SK-N-SH (cell line): ENCODE data around the gene ARSJ. TPM values are rescaled to one million over a fixed set of nuclear protein-coding genes. Genes with fewer than 3 reads are reported as not detected.

ENCODE experiments used
- CTCF ChIA-PET: fragments of 300-600, 350-600 bp; formaldehyde crosslinking; extraction: SDS; loops from one replicate; lab custom pipeline; 2021; lab: Yijun Ruan, JAX
- POLR2A ChIA-PET: fragments of 350-600 bp; sonication (Branson Sonifier 250); formaldehyde crosslinking; extraction: SDS; loops from one replicate; lab custom pipeline; 2020; ENCODE audit warnings: antibody characterized with exemption, inconsistent platforms; lab: Yijun Ruan, JAX
- DNase-seq: peaks from one replicate; pipeline ENCODE4 v3.0.0; 2012
- H2AFZ ChIP-seq: fragments of 200-600 bp; sonication (generic); 2 replicates; pipeline ENCODE4 v1.8.1; 2016; ENCODE audit warnings: antibody characterized with exemption, mild to moderate bottlenecking, low read depth
- H3F3A ChIP-seq: fragments of 200-600 bp; sonication (generic); replicated peaks from 2 replicates; pipeline ENCODE3; 2016; ENCODE audit warnings: antibody characterized with exemption, mild to moderate bottlenecking; ENCODE audit not compliant: insufficient read depth
- H3K27ac ChIP-seq, 2 experiments: fragments of 200-500 bp in 1 of 2; fragments of 200-600 bp in 1 of 2; sonication (Bioruptor generic) in 1 of 2; sonication (generic), shearing (Covaris generic) in 1 of 2; 2 replicates each; pipeline versions ENCODE4 v1.5.1 to v1.6.1; 2014 to 2016; ENCODE audit warnings: low read depth in 2 of 2, inconsistent platforms in 1 of 2, low read length in 1 of 2, mild to moderate bottlenecking in 1 of 2, mixed read lengths in 1 of 2
- H3K27me3 ChIP-seq: fragments of 200-600 bp; sonication (generic), shearing (Covaris generic); 2 replicates; pipeline ENCODE4 v1.6.1; 2016; ENCODE audit warnings: mixed run types; ENCODE audit not compliant: insufficient read depth
- H3K36me3 ChIP-seq, 2 experiments: fragments of 200-500 bp in 1 of 2; fragments of 200-600 bp in 1 of 2; sonication (Bioruptor generic) in 1 of 2; sonication (generic) in 1 of 2; replicated peaks in 1 of 2; 2 replicates each; pipeline versions ENCODE3 to v1.5.1; 2014 to 2016; ENCODE audit warnings: low read length in 1 of 2, mild to moderate bottlenecking in 1 of 2; ENCODE audit not compliant: insufficient read depth in 2 of 2, control insufficient read depth in 1 of 2
- H3K4me1 ChIP-seq, 2 experiments: fragments of 200-500 bp in 1 of 2; fragments of 200-600 bp in 1 of 2; sonication (Bioruptor generic) in 1 of 2; sonication (generic), shearing (Covaris generic) in 1 of 2; 2 replicates each; pipeline versions ENCODE4 v1.5.1 to v1.6.1; 2014 to 2016; ENCODE audit warnings: low read depth in 1 of 2, low read length in 1 of 2, mixed run types in 1 of 2; ENCODE audit not compliant: insufficient read depth in 2 of 2, control insufficient read depth in 1 of 2
- H3K4me2 ChIP-seq: fragments of 200-600 bp; sonication (generic), shearing (Covaris generic); 2 replicates; pipeline ENCODE4 v1.6.1; 2017; ENCODE audit warnings: mixed run types
- H3K4me3 ChIP-seq, 2 experiments: fragments of 200-500 bp in 1 of 2; fragments of 200-600 bp in 1 of 2; sonication (Bioruptor generic) in 1 of 2; sonication (generic), shearing (Covaris generic) in 1 of 2; 2 replicates each; pipeline versions ENCODE4 v1.5.1 to v1.8.1; 2014 to 2016; ENCODE audit warnings: low read depth in 2 of 2, inconsistent platforms in 1 of 2, low read length in 1 of 2, mild to moderate bottlenecking in 1 of 2, mixed read lengths in 1 of 2, moderate library complexity in 1 of 2
- H3K79me2 ChIP-seq: fragments of 200-600 bp; sonication (generic); 2 replicates; pipeline ENCODE4 v1.8.1; 2017; ENCODE audit warnings: mild to moderate bottlenecking; ENCODE audit not compliant: insufficient read depth
- H3K9ac ChIP-seq: fragments of 200-600 bp; sonication (generic); 2 replicates; pipeline ENCODE4 v1.6.1; 2017; ENCODE audit warnings: mixed run types
- H3K9me2 ChIP-seq: fragments of 200-600 bp; sonication (generic); 2 replicates; pipeline ENCODE4 v1.6.1; 2017; ENCODE audit warnings: mixed run types
- H3K9me3 ChIP-seq: fragments of 200-600 bp; sonication (generic); 2 replicates; pipeline ENCODE4 v1.6.1; 2017; ENCODE audit warnings: mixed run types, mild to moderate bottlenecking, moderate library complexity
- H4K20me1 ChIP-seq: fragments of 200-600 bp; sonication (generic); 2 replicates; pipeline ENCODE4 v1.6.1; 2017; ENCODE audit warnings: mild to moderate bottlenecking, mixed run types; ENCODE audit not compliant: insufficient read depth
- CHD2 ChIP-seq: fragments of 150-350 bp; IDR thresholded peaks from 2 replicates; pipeline ENCODE4 v1.6.1; 2018; ENCODE audit warnings: low read length; ENCODE audit not compliant: partially characterized antibody
- ELF1 ChIP-seq: IDR thresholded peaks from 2 replicates; pipeline ENCODE4 v1.4.0; 2012
- EP300 ChIP-seq, 2 experiments: IDR thresholded peaks; 2 replicates each; pipeline versions ENCODE4 v1.4.0 to v1.6.1; 2012; ENCODE audit warnings: borderline replicate concordance in 1 of 2, low read depth in 1 of 2, low read length in 1 of 2
- FOSL2 ChIP-seq: IDR thresholded peaks from 2 replicates; pipeline ENCODE4 v1.4.0; 2012; ENCODE audit warnings: low read depth, mild to moderate bottlenecking, moderate library complexity, borderline replicate concordance
- FOXJ3 ChIP-seq: sonication (generic); formaldehyde crosslinking; IDR thresholded peaks from 2 replicates; pipeline ENCODE4 v1.5.1; 2020; ENCODE audit warnings: mild to moderate bottlenecking, missing genetic modification reagents
- FOXM1 ChIP-seq: IDR thresholded peaks from 2 replicates; pipeline ENCODE4 v1.4.0; 2012; ENCODE audit warnings: low read depth, mild to moderate bottlenecking
- GATA2 ChIP-seq: sonication (generic); formaldehyde crosslinking; IDR thresholded peaks from 2 replicates; pipeline ENCODE4 v1.5.0; 2020; ENCODE audit warnings: mild to moderate bottlenecking, missing genetic modification reagents
- JUND ChIP-seq: IDR thresholded peaks from 2 replicates; pipeline ENCODE4 v1.4.0; 2012
- MXI1 ChIP-seq: IDR thresholded peaks from 2 replicates; pipeline ENCODE4 v1.6.1; 2012; ENCODE audit warnings: mild to moderate bottlenecking, low read depth, low read length, improper control_type of control experiment
- NFIC ChIP-seq: IDR thresholded peaks from 2 replicates; pipeline ENCODE4 v1.4.0; 2012; ENCODE audit warnings: borderline replicate concordance
- RAD21 ChIP-seq: IDR thresholded peaks from 2 replicates; pipeline ENCODE4 v1.6.1; 2012; ENCODE audit warnings: mild to moderate bottlenecking, low read length
- RCOR1 ChIP-seq: fragments of 150-350 bp; IDR thresholded peaks from 2 replicates; pipeline ENCODE4 v1.6.1; 2017; ENCODE audit warnings: antibody characterized with exemption, low read length
- RFX5 ChIP-seq: IDR thresholded peaks from 2 replicates; pipeline ENCODE4 v1.6.1; 2012; ENCODE audit warnings: mild to moderate bottlenecking, improper control_type of control experiment, low read length
- RXRA ChIP-seq: IDR thresholded peaks from 2 replicates; pipeline ENCODE4 v1.4.0; 2012; ENCODE audit warnings: low read depth, mild to moderate bottlenecking, borderline replicate concordance
- SIN3A ChIP-seq: IDR thresholded peaks from 2 replicates; pipeline ENCODE4 v1.6.1; 2012; ENCODE audit warnings: low read depth, mild to moderate bottlenecking, low read length, moderate library complexity, borderline replicate concordance
- SMC3 ChIP-seq: IDR thresholded peaks from 2 replicates; pipeline ENCODE4 v1.6.1; 2012; ENCODE audit warnings: low read depth, low read length, improper control_type of control experiment
- TEAD4 ChIP-seq: IDR thresholded peaks from 2 replicates; pipeline ENCODE4 v1.4.0; 2012; ENCODE audit warnings: mild to moderate bottlenecking, borderline replicate concordance; ENCODE audit not compliant: insufficient read depth
- WGBS: methylation state at CpG from one replicate; pipeline ENCODE4 v1.1.6; 2017; ENCODE audit warnings: low lambda C conversion rate; 5-methylcytosine and 5-hydroxymethylcytosine counted together
- polyA plus RNA-seq, 3 experiments: library from polyadenylated mRNA; depleted of rRNA; stranded (reverse); fragments of >200 nt; gene quantifications; 2 replicates each; pipeline ENCODE4 v1.2.3, GENCODE V29; 2012
- TF ChIP-seq, protein P1 (sequence below): IDR thresholded peaks from 2 replicates; pipeline ENCODE4 v1.6.1; 2012; ENCODE audit warnings: mild to moderate bottlenecking, low read depth, low read length, moderate library complexity
- TF ChIP-seq, protein P2 (sequence below): IDR thresholded peaks from 2 replicates; pipeline ENCODE4; 2012
- TF ChIP-seq, protein P3 (sequence below): fragments of 150-350 bp; IDR thresholded peaks from 2 replicates; pipeline ENCODE4 v1.6.1; 2016; ENCODE audit warnings: mild to moderate bottlenecking, low read depth, low read length
- TF ChIP-seq, protein P4 (sequence below): fragments of 200-600 bp; sonication (generic); IDR thresholded peaks from 2 replicates; pipeline ENCODE4 v1.6.1; 2017; ENCODE audit warnings: antibody characterized with exemption, mild to moderate bottlenecking, moderate library complexity
- TF ChIP-seq, protein P5 (sequence below): IDR thresholded peaks from 2 replicates; pipeline ENCODE4 v1.4.0; 2012; ENCODE audit warnings: low read depth
- TF ChIP-seq, protein P6 (sequence below): IDR thresholded peaks from 2 replicates; pipeline ENCODE4 v1.4.0; 2012; ENCODE audit warnings: low read depth, borderline replicate concordance

The ARSJ gene
- polyA plus RNA-seq, 1 of the 3 experiments (the other 2 are of a cell fraction) = 30.4 TPM

DNA sequence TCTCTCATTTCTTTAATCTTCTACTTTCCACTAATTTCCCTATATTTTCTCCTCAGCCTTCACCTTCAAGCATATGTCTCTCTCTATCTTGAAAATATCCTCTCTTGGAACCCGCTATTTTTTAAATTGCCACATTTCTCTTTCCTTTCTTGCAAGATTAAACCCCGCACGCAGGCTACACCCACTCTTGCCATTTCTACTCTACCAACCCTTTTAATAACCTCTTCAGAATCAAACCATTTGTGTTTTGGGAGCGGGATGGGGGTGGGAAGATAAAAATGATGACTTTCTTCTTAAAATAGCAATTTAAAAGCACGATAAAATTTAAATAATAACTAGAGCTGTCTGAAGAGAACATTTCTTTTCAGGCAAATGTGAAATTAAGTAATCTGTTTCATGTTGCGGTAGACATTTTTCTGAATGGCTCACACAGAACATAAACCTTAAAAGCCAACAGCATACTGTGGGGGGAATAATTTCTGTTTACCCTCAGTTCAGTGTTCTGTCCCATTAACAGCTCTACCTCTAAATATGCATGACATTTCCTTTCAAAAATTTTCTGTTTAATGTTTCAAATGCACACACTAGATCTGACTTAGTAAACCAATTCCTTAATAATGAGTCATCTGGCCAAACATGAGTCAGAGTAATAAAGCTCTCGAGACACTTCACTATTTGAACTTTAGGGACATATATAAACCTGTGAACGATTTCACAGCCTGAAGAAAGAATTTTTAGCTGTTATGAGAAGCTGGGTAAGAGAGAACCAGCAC lies 20.5 kb downstream of the ARSJ start:
- no peak for DNase-seq
- CTCF ChIA-PET = no interaction called here
- no peak overlapping the region for H2AFZ ChIP-seq
- WGBS = 47% methylated on average over 8 of the region's 8 CpGs
- no peaks in the 10 kb centered on the region for H3K9me3 ChIP-seq
- H3K79me2 ChIP-seq = peaks cover 97% of the 10 kb centered on the region
- peak overlapping the region; percentile 68 to 96 for H3K27ac ChIP-seq
- peaks cover 9 to 67% of the 10 kb centered on the region in 2 experiments for H3K36me3 ChIP-seq
- H3K9me2 ChIP-seq = no peaks in the 10 kb centered on the region
- peaks cover 48% of the 10 kb centered on the region for H3F3A ChIP-seq
- POLR2A ChIA-PET = no interaction called here
- peak overlapping the region; percentile 12 to 34; a peak in 2 of 4 replicates for H3K4me3 ChIP-seq
- no peaks in the 10 kb centered on the region for H3K27me3 ChIP-seq
- peak overlapping the region; percentile 65; the same call in 1 of the 2 replicates for H3K9ac ChIP-seq
- peak overlapping the region; percentile 56 for H3K4me2 ChIP-seq
- no peaks in the 10 kb centered on the region for H4K20me1 ChIP-seq
- peaks cover 9 to 58% of the 10 kb centered on the region in 2 experiments; a peak in 3 of 4 replicates for H3K4me1 ChIP-seq
- TF ChIP-seq RCOR1 = no peak
- TF ChIP-seq SMC3 = no peak
- TF ChIP-seq, protein P1, sequence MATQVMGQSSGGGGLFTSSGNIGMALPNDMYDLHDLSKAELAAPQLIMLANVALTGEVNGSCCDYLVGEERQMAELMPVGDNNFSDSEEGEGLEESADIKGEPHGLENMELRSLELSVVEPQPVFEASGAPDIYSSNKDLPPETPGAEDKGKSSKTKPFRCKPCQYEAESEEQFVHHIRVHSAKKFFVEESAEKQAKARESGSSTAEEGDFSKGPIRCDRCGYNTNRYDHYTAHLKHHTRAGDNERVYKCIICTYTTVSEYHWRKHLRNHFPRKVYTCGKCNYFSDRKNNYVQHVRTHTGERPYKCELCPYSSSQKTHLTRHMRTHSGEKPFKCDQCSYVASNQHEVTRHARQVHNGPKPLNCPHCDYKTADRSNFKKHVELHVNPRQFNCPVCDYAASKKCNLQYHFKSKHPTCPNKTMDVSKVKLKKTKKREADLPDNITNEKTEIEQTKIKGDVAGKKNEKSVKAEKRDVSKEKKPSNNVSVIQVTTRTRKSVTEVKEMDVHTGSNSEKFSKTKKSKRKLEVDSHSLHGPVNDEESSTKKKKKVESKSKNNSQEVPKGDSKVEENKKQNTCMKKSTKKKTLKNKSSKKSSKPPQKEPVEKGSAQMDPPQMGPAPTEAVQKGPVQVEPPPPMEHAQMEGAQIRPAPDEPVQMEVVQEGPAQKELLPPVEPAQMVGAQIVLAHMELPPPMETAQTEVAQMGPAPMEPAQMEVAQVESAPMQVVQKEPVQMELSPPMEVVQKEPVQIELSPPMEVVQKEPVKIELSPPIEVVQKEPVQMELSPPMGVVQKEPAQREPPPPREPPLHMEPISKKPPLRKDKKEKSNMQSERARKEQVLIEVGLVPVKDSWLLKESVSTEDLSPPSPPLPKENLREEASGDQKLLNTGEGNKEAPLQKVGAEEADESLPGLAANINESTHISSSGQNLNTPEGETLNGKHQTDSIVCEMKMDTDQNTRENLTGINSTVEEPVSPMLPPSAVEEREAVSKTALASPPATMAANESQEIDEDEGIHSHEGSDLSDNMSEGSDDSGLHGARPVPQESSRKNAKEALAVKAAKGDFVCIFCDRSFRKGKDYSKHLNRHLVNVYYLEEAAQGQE = no peak
- TF ChIP-seq RFX5 = no peak
- peak; percentile 84 for TF ChIP-seq NFIC
- TF ChIP-seq, protein P2, sequence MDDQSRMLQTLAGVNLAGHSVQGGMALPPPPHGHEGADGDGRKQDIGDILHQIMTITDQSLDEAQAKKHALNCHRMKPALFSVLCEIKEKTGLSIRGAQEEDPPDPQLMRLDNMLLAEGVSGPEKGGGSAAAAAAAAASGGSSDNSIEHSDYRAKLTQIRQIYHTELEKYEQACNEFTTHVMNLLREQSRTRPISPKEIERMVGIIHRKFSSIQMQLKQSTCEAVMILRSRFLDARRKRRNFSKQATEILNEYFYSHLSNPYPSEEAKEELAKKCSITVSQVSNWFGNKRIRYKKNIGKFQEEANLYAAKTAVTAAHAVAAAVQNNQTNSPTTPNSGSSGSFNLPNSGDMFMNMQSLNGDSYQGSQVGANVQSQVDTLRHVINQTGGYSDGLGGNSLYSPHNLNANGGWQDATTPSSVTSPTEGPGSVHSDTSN = peak; percentile 93
- TF ChIP-seq FOSL2 = peak; percentile 98
- no peak for TF ChIP-seq SIN3A
- no peak for TF ChIP-seq RAD21
- no peak for TF ChIP-seq FOXJ3 (CRISPR knock-in tag)
- TF ChIP-seq, protein P3, sequence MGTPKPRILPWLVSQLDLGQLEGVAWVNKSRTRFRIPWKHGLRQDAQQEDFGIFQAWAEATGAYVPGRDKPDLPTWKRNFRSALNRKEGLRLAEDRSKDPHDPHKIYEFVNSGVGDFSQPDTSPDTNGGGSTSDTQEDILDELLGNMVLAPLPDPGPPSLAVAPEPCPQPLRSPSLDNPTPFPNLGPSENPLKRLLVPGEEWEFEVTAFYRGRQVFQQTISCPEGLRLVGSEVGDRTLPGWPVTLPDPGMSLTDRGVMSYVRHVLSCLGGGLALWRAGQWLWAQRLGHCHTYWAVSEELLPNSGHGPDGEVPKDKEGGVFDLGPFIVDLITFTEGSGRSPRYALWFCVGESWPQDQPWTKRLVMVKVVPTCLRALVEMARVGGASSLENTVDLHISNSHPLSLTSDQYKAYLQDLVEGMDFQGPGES = no peak
- TF ChIP-seq, protein P4, sequence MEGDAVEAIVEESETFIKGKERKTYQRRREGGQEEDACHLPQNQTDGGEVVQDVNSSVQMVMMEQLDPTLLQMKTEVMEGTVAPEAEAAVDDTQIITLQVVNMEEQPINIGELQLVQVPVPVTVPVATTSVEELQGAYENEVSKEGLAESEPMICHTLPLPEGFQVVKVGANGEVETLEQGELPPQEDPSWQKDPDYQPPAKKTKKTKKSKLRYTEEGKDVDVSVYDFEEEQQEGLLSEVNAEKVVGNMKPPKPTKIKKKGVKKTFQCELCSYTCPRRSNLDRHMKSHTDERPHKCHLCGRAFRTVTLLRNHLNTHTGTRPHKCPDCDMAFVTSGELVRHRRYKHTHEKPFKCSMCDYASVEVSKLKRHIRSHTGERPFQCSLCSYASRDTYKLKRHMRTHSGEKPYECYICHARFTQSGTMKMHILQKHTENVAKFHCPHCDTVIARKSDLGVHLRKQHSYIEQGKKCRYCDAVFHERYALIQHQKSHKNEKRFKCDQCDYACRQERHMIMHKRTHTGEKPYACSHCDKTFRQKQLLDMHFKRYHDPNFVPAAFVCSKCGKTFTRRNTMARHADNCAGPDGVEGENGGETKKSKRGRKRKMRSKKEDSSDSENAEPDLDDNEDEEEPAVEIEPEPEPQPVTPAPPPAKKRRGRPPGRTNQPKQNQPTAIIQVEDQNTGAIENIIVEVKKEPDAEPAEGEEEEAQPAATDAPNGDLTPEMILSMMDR = no peak
- no peak for TF ChIP-seq GATA2 (CRISPR knock-in tag)
- TF ChIP-seq, protein P5, sequence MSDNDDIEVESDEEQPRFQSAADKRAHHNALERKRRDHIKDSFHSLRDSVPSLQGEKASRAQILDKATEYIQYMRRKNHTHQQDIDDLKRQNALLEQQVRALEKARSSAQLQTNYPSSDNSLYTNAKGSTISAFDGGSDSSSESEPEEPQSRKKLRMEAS = peak; percentile 29; the same call in 1 of the 2 replicates
- TF ChIP-seq FOXM1 = peak; percentile 85
- TF ChIP-seq RXRA = peak; percentile 93
- peak; percentile 100 for TF ChIP-seq JUND
- peak; percentile 94 for TF ChIP-seq TEAD4
- no peak; the same call in 1 of the 2 replicates for TF ChIP-seq ELF1
- TF ChIP-seq, protein P6, sequence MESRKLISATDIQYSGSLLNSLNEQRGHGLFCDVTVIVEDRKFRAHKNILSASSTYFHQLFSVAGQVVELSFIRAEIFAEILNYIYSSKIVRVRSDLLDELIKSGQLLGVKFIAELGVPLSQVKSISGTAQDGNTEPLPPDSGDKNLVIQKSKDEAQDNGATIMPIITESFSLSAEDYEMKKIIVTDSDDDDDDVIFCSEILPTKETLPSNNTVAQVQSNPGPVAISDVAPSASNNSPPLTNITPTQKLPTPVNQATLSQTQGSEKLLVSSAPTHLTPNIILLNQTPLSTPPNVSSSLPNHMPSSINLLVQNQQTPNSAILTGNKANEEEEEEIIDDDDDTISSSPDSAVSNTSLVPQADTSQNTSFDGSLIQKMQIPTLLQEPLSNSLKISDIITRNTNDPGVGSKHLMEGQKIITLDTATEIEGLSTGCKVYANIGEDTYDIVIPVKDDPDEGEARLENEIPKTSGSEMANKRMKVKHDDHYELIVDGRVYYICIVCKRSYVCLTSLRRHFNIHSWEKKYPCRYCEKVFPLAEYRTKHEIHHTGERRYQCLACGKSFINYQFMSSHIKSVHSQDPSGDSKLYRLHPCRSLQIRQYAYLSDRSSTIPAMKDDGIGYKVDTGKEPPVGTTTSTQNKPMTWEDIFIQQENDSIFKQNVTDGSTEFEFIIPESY = peak; percentile 86
- peak; percentile 64 to 96 for TF ChIP-seq EP300 (IDR thresholded peaks at IDR 0.05; ENCODE audit: borderline replicate concordance in 1 of 2, low read depth in 1 of 2, low read length in 1 of 2)
- no peak for TF ChIP-seq CHD2
- no peak for TF ChIP-seq MXI1
